Osteoblast (primary cell): Measurements from ENCODE around the gene BCAR3. TPM values are rescaled to one million over a fixed set of nuclear protein-coding genes. Genes with fewer than 3 reads are reported as not detected.

Source experiments
- DNase-seq: peaks from one replicate; pipeline ENCODE4 v3.0.0; 2011; ENCODE audit warnings: low spot score, mixed read lengths; ENCODE audit not compliant: insufficient read length; ENCODE audit errors: missing footprints
- H2AFZ ChIP-seq: 2 replicates; pipeline ENCODE4 v1.6.0; 2011; ENCODE audit warnings: mild to moderate bottlenecking, low read length
- H3K27ac ChIP-seq: 2 replicates; pipeline ENCODE4 v1.5.1; 2011; ENCODE audit warnings: mild to moderate bottlenecking, low read depth, low read length, moderate library complexity
- H3K27me3 ChIP-seq: 2 replicates; pipeline ENCODE4 v1.6.0; 2012; ENCODE audit warnings: mild to moderate bottlenecking, control low read depth, inconsistent platforms, low read length, moderate library complexity; ENCODE audit not compliant: insufficient read depth
- H3K36me3 ChIP-seq: 2 replicates; pipeline ENCODE4 v1.5.1; 2011; ENCODE audit warnings: mild to moderate bottlenecking, low read length, control low read depth, moderate library complexity; ENCODE audit not compliant: insufficient read depth
- H3K4me1 ChIP-seq: 2 replicates; pipeline ENCODE4 v1.5.1; 2011; ENCODE audit warnings: mild to moderate bottlenecking, low read length, control low read depth, moderate library complexity; ENCODE audit not compliant: insufficient read depth
- H3K4me2 ChIP-seq: 2 replicates; pipeline ENCODE4 v1.6.0; 2011; ENCODE audit warnings: mild to moderate bottlenecking, low read length; ENCODE audit not compliant: insufficient read depth
- H3K4me3 ChIP-seq: fragments of 200-600 bp; sonication (generic); 3 replicates; pipeline ENCODE4 v1.5.1; 2012; ENCODE audit warnings: mild to moderate bottlenecking, low read length, inconsistent platforms; ENCODE audit not compliant: insufficient read depth
- H3K79me2 ChIP-seq: 2 replicates; pipeline ENCODE4 v1.6.0; 2012; ENCODE audit warnings: mild to moderate bottlenecking, low read length, control low read depth, inconsistent platforms; ENCODE audit not compliant: insufficient read depth
- H3K9me3 ChIP-seq: 2 replicates; pipeline ENCODE4 v1.5.1; 2011; ENCODE audit warnings: low read depth, low read length, control low read depth
- H4K20me1 ChIP-seq: 2 replicates; pipeline ENCODE4 v1.6.0; 2012; ENCODE audit warnings: mild to moderate bottlenecking, low read length, control low read depth; ENCODE audit not compliant: insufficient read depth
- total RNA-seq: library from RNA; depleted of rRNA; stranded (reverse); fragments of >200 nt; gene quantifications from 2 replicates; pipeline ENCODE4 v1.2.3, GENCODE V29; 2012
- TF ChIP-seq, protein P1 (sequence below): IDR thresholded peaks from 2 replicates; pipeline ENCODE4 v1.5.1; 2011; ENCODE audit warnings: mild to moderate bottlenecking, low read depth, low read length, moderate library complexity; ENCODE audit errors: extremely low read depth

Gene BCAR3
- total RNA-seq, 1 donor, result 34.0 TPM

DNA sequence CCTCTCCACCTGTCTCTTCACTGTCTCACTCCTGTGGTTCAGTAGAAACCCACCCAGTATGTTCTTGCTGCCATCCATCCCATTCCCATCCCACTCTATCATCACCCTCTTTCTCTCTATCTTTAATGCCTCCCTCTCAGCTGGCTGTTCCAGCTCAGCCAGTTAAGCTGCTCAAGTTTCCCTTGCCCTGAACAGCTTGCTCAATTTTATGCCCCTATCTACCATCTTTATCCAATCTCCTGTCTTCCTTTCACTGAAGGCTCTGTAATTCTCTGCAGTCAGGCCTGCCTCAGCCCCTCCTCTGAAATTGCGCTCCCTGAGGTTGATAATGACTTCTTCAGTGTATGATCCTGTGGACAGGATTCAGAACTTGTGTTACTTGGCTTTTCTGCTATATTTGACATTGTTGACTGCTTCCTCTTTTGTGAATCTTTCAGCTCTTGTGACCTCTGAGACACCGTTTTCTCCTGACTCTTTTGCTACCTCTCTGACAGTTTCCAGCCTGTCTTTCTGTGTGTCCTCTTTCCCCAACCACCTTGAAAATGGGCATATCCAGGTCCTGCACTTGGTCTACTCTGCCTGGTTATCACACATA lies 13.9 kb upstream of the BCAR3 start:
- TF ChIP-seq, protein P1, sequence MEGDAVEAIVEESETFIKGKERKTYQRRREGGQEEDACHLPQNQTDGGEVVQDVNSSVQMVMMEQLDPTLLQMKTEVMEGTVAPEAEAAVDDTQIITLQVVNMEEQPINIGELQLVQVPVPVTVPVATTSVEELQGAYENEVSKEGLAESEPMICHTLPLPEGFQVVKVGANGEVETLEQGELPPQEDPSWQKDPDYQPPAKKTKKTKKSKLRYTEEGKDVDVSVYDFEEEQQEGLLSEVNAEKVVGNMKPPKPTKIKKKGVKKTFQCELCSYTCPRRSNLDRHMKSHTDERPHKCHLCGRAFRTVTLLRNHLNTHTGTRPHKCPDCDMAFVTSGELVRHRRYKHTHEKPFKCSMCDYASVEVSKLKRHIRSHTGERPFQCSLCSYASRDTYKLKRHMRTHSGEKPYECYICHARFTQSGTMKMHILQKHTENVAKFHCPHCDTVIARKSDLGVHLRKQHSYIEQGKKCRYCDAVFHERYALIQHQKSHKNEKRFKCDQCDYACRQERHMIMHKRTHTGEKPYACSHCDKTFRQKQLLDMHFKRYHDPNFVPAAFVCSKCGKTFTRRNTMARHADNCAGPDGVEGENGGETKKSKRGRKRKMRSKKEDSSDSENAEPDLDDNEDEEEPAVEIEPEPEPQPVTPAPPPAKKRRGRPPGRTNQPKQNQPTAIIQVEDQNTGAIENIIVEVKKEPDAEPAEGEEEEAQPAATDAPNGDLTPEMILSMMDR, result no peak
- Histone ChIP-seq H3K27me3 (no peaks in the 10 kb centered on the region), H2AFZ (peak overlapping the region; percentile 28)

DNA sequence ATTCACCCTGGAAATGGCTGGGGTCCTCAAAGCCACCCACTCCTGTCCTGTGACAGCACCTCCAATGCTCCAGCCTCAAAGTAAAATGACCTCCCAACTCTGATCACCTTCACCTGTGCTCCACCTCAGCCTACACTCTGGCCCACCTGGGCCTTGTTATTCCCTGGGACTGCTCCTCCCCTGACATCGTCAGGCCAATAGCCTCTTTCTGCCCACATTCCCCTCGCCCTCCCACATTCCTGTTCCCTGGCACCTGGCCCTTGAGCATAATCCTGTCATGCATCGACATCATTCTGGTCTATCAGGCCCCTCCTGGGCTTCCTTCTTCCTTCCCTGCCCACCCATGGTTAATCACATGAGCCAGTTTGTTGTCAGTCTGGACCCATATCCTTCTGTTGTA lies 13.2 kb upstream of the BCAR3 start:
- Histone ChIP-seq H3K4me2 (no peak overlapping the region), H3K9me3 (no peaks in the 10 kb centered on the region), H3K4me1 (peaks cover 37% of the 10 kb centered on the region), H3K27ac (no peak overlapping the region), H3K27me3 (no peaks in the 10 kb centered on the region), H3K79me2 (no peaks in the 10 kb centered on the region), H3K36me3 (no peaks in the 10 kb centered on the region), H3K4me3 (no peak overlapping the region), H2AFZ (no peak overlapping the region), H4K20me1 (no peaks in the 10 kb centered on the region)
- no peak for DNase-seq
- TF ChIP-seq, protein P1, result no peak

More for the DNA sequence above, 13.9 kb upstream of the BCAR3 start:
- Histone ChIP-seq H3K27ac (no peak overlapping the region), H4K20me1 (no peaks in the 10 kb centered on the region), H3K36me3 (no peaks in the 10 kb centered on the region), H3K79me2 (no peaks in the 10 kb centered on the region), H3K4me1 (peaks cover 37% of the 10 kb centered on the region), H3K4me2 (no peak overlapping the region), H3K4me3 (no peak overlapping the region), H3K9me3 (no peaks in the 10 kb centered on the region)
- no peak for DNase-seq

DNA sequence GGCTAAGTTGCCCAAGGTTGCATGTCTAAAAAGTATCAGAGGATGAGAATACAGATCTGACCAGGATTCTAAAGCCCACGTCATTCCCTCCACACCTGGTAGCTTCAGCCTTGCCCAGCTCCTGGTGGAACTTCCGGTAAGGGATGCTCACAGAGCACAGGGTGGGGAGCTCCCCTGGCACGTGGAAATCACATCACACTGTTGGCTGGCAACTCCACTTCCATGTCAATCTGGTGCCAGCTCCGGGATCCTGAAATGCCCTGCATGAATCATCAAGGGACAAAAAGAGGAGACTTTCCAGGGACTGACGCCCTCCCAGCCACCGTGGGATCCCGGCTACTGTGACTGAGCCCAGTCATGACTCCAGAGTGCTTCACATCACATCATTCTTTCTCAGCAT lies 12.4 kb upstream of the BCAR3 start:
- H3K4me3 ChIP-seq, result no peak overlapping the region
- H3K27ac ChIP-seq, result peak overlapping the region; percentile 97
- peaks cover 37% of the 10 kb centered on the region for H3K4me1 ChIP-seq

DNA sequence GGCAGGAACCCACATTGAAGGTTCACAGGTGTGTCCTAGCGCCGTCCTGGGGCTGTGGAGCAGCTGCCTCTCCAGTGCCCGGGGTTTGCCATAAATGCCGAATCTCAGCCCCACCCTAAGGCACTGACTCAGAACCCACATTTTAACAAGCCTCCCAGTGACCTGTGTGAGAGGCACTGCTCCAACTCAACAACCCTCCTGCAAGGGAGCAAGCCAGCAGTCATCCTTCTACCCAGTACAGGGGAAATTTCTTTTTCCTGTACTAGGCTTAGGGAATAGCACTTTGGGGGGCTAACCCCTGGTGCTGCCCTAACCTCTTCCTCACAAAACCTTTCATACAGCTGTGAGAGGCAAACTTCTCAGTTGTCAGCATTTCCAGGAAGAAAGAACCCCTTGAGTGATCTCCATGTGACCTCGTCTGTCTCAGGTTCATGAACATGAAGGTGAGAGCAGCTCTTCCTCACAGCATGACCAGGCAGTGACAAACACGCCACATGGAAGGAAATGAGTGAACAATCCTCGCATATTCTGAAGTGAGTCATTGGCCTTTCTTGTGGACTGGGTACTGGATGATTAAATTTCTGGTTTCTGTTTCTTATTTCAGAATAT lies 11.4 kb upstream of the BCAR3 start:
- H2AFZ ChIP-seq, result peak overlapping the region; percentile 32
- peak; percentile 95 for DNase-seq
- H3K4me3 ChIP-seq, result peak overlapping the region; percentile 48
- no peaks in the 10 kb centered on the region for H3K9me3 ChIP-seq
- peak overlapping the region; percentile 97 for H3K27ac ChIP-seq
- no peaks in the 10 kb centered on the region for H4K20me1 ChIP-seq
- no peaks in the 10 kb centered on the region for H3K36me3 ChIP-seq
- no peaks in the 10 kb centered on the region for H3K79me2 ChIP-seq
- H3K4me2 ChIP-seq, result peak overlapping the region; percentile 78
- H3K4me1 ChIP-seq, result peaks cover 37% of the 10 kb centered on the region
- H3K27me3 ChIP-seq, result no peaks in the 10 kb centered on the region
- TF ChIP-seq, protein P1, result no peak

More for the DNA sequence above, 12.4 kb upstream of the BCAR3 start:
- no peak overlapping the region for H2AFZ ChIP-seq
- H3K27me3 ChIP-seq, result no peaks in the 10 kb centered on the region
- H4K20me1 ChIP-seq, result no peaks in the 10 kb centered on the region
- no peak for DNase-seq
- no peaks in the 10 kb centered on the region for H3K9me3 ChIP-seq
- TF ChIP-seq, protein P1, result no peak
- no peaks in the 10 kb centered on the region for H3K79me2 ChIP-seq
- no peak overlapping the region for H3K4me2 ChIP-seq
- no peaks in the 10 kb centered on the region for H3K36me3 ChIP-seq
